ENCODE data around the gene PROSER3.

PROSER3 gene

DNA sequence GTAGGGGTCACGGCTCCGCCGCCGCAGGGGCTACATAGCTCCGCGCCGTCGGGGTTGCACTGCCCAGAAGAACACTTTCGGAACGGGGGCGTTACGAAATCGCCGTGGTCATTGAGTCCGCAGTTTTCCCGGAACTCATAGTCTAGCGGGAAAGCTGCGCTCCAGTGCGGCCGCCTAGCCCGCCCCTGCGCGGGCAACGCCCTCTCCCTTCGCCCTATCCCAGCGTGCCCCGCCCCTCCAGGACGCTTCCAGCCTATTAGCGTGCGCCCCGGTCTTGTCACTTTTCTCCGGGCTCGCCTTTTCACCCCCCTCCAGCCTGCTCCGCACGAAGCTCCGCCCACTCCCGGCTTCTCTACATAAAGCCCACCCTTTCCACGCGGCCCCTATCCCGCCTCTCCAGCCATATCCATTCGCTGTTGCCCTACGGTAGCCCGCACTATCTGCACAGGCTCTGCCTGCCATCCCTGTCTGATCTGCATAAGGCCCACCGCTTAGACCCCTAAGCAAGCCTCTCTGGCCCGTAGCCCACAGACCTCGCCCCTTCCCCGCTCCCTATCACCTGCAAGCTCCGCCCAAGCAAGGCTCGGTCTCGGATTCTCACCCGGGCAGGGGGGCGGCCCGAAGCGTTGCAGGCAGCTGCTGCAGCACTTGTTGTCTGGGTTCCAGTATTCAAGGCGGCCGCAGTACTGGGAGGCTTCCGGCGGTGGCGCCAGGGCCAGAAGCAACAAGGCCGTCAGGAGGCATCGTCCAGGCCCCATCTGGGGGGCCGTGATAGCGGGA lies 17.4 kb upstream of the PROSER3 start:
- Histone ChIP-seq H3K27me3 (ENCODE audit: low read depth, low read length) (no peaks in the 10 kb centered on the region), H3K27ac (ENCODE audit: low read length) (peak overlapping the region; percentile 67), H3K4me1 (ENCODE audit: control insufficient read depth in 1 of 2, insufficient read depth in 2 of 2, low read length in 2 of 2) (peaks cover 12 to 22% of the 10 kb centered on the region in 2 donors), H3K36me3 (ENCODE audit: control insufficient read depth in 1 of 2, insufficient read depth in 2 of 2, low read length in 2 of 2) (peaks cover 15 to 44% of the 10 kb centered on the region in 2 donors), H3K4me3 (ENCODE audit: low read depth in 1 of 2, low read length in 2 of 2) (peak overlapping the region; percentile 81), H3K9me3 (ENCODE audit: control insufficient read depth in 1 of 2, low read length in 2 of 2) (no peaks in the 10 kb centered on the region)

DNA sequence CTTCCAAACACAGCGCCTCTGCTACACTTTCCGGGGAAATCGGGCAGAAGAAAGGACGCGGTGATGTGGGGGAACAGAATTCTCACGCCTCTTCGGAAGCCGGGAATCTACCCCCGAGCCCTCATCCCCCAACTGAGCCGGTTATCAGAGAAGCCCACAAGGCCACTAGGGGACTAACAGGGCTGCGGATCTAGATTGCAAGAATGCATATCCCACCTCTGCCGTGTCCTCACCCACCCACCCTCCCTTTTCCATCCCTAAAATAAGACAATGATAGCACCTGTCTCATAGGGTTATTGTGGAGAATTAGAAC lies 16.8 kb upstream of the PROSER3 start:
- Histone ChIP-seq H3K4me3 (ENCODE audit: low read depth in 1 of 2, low read length in 2 of 2) (peak overlapping the region; percentile 81), H3K9me3 (ENCODE audit: control insufficient read depth in 1 of 2, low read length in 2 of 2) (no peaks in the 10 kb centered on the region), H3K36me3 (ENCODE audit: control insufficient read depth in 1 of 2, insufficient read depth in 2 of 2, low read length in 2 of 2) (peaks cover 14 to 44% of the 10 kb centered on the region in 2 donors), H3K27ac (ENCODE audit: low read length) (peak overlapping the region; percentile 60), H3K27me3 (ENCODE audit: low read depth, low read length) (no peaks in the 10 kb centered on the region), H3K4me1 (ENCODE audit: control insufficient read depth in 1 of 2, insufficient read depth in 2 of 2, low read length in 2 of 2) (peaks cover 14 to 27% of the 10 kb centered on the region in 2 donors)

DNA sequence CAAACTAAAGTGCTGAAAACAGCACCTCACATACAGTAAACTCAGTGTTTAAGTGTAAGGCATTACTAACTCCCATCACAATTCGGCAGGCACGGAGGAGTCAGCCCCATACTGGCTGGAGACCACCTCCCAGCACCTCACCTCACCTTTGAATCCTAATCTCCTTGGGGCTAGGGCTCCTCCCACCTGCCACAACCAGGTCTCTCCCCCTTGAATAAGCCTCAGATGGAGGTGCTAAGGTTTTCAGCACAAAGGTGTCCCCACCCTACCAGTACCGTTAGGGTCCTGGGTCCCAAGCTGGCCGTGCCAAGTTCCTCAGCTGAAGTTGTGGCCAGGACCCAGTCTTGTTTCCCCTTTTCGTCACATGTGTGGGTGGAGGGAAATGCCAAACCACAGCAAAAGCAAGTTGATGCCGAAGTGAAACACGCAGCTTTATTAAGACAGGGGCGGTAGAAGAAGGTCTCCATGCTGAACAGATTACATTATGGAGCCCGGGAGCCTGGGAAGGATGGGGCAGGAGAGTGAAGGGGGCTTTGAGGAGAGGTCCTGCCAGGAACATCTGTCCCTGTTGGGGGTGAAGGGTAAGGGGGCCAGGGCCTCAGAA lies 15.8 kb upstream of the PROSER3 start, which contains the start of gene IGFLR1:
Gene IGFLR1 (minus strand): TSS at position 332 of the 604 bp plus-strand sequence. CDS start 1,272 bp downstream, outside the sequence.
- peaks cover 14 to 34% of the 10 kb centered on the region in 2 donors for H3K36me3 ChIP-seq (ENCODE audit: control insufficient read depth in 1 of 2, insufficient read depth in 2 of 2, low read length in 2 of 2)
- H3K27ac ChIP-seq (ENCODE audit: low read length): peak within 1 kb of the TSS; percentile 83
- peaks cover 18 to 34% of the 10 kb centered on the region in 2 donors for H3K4me1 ChIP-seq (ENCODE audit: control insufficient read depth in 1 of 2, insufficient read depth in 2 of 2, low read length in 2 of 2)
- H3K4me3 ChIP-seq (ENCODE audit: low read depth in 1 of 2, low read length in 2 of 2): peak within 1 kb of the TSS; percentile 2 to 21
- no peaks in the 10 kb centered on the region for H3K9me3 ChIP-seq (ENCODE audit: control insufficient read depth in 1 of 2, low read length in 2 of 2)
- no peaks in the 10 kb centered on the region for H3K27me3 ChIP-seq (ENCODE audit: low read depth, low read length)

GRCh38 chr19:35743640-35744429 lies 14.1 kb upstream of the PROSER3 start:
- H3K27ac ChIP-seq (ENCODE audit: low read length): no peak overlapping the region
- peak overlapping the region; percentile 90 to 94 for H3K4me3 ChIP-seq (ENCODE audit: low read depth in 1 of 2, low read length in 2 of 2)

DNA sequence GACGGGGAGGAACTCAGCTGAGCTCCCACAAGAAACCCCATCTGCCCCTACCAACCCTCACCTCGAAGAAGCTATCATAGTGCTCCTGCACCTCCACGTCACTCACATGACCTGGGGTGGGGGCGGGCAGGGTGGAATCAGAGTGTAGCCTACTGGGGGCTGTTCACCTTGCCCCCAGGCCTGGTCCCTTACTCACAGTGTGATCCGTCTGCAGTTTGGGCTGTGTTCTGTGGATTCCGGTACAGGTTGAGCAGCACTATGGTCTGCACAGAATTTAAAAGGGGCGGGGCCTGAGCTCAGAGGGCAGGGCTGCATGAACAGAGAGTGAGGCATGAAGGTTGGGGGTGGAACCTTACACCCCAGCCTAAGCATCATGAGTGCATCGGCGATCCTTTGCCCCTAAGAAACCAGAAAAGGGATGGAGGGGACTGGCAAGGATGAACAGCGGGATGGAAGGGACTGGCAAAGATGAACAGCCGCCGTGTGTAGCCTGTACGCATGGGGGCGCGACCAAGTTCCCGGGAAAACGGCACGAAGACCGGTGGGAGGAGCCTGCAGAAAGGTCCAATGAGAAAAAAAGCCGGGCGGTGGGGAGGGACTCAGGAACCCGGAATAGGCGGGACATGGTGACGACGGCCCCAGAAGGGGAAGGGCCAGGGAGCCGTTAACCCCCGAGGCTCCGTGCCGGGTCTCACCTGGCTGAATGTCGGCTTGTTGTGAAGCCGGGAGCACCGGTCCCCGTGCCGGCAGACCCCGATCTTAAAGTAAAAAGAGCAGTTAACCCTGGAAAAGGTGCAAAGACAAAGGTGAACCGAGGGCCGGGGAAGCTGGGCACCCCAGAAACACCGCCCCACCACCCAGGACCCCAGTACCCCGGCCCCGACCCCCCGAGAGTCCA lies 13.3 kb upstream of the PROSER3 start:
- H3K36me3 ChIP-seq (ENCODE audit: control insufficient read depth in 1 of 2, insufficient read depth in 2 of 2, low read length in 2 of 2): peaks cover 0 to 16% of the 10 kb centered on the region in 2 donors
- H3K4me1 ChIP-seq (ENCODE audit: control insufficient read depth in 1 of 2, insufficient read depth in 2 of 2, low read length in 2 of 2): peaks cover 17 to 43% of the 10 kb centered on the region in 2 donors
- peak overlapping the region; percentile 90 to 94 for H3K4me3 ChIP-seq (ENCODE audit: low read depth in 1 of 2, low read length in 2 of 2)
- no peaks in the 10 kb centered on the region for H3K9me3 ChIP-seq (ENCODE audit: control insufficient read depth in 1 of 2, low read length in 2 of 2)
- no peaks in the 10 kb centered on the region for H3K27me3 ChIP-seq (ENCODE audit: low read depth, low read length)
- peak overlapping the region; percentile 98 for H3K27ac ChIP-seq (ENCODE audit: low read length)

More at GRCh38 chr19:35743640-35744429, 14.1 kb upstream of the PROSER3 start:
- peaks cover 18 to 39% of the 10 kb centered on the region in 2 donors for H3K4me1 ChIP-seq (ENCODE audit: control insufficient read depth in 1 of 2, insufficient read depth in 2 of 2, low read length in 2 of 2)
- no peaks in the 10 kb centered on the region for H3K27me3 ChIP-seq (ENCODE audit: low read depth, low read length)
- H3K9me3 ChIP-seq (ENCODE audit: control insufficient read depth in 1 of 2, low read length in 2 of 2): no peaks in the 10 kb centered on the region
- peaks cover under 1 to 19% of the 10 kb centered on the region in 2 donors for H3K36me3 ChIP-seq (ENCODE audit: control insufficient read depth in 1 of 2, insufficient read depth in 2 of 2, low read length in 2 of 2)

DNA sequence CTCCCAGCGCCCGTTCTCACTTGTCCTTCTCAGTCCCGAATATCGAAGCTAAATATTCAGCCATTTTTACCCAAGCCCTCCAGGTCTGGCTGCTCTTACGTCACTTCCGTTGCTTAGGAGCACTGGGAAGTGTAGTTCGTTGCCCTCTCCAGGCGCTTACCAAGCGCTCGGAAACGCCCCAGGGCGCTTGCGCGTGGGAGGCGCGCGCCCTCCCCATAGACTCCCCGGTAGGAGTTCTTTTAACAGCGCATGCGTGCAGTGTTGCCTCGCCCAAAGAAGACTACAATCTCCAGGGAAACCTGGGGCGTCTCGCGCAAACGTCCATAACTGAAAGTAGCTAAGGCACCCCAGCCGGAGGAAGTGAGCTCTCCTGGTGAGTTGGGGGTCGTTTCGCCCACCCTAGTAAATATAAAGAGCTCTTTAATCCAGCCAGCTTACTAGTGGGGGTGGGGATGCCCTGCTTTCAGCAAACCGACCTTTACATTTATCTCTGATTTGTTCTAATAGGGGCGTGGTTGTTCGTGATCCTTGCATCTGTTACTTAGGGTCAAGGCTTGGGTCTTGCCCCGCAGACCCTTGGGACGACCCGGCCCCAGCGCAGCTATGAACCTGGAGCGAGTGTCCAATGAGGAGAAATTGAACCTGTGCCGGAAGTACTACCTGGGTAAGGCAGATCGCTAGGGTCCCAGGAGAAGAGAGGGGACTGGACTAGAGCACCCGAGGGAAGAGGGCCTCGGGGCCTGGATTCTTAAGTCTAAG lies 12.5 kb upstream of the PROSER3 start, which contains the start of the genes PSENEN and U2AF1L4:
Gene PSENEN (plus strand): TSS at position 324 of the 759 bp plus-strand sequence. CDS start 280 bp downstream, at position 604.
Gene U2AF1L4 (minus strand): TSS at position 91 of the 759 bp plus-strand sequence. CDS start 27 bp downstream, at position 64.
- peaks cover 14 to 47% of the 10 kb centered on the region in 2 donors for H3K4me1 ChIP-seq (ENCODE audit: control insufficient read depth in 1 of 2, insufficient read depth in 2 of 2, low read length in 2 of 2)
- peaks cover 0 to 16% of the 10 kb centered on the region in 2 donors for H3K36me3 ChIP-seq (ENCODE audit: control insufficient read depth in 1 of 2, insufficient read depth in 2 of 2, low read length in 2 of 2)
- no peaks in the 10 kb centered on the region for H3K27me3 ChIP-seq (ENCODE audit: low read depth, low read length)
- peak within 1 kb of the TSS; percentile 90 to 94 for H3K4me3 ChIP-seq (ENCODE audit: low read depth in 1 of 2, low read length in 2 of 2)
- H3K9me3 ChIP-seq (ENCODE audit: control insufficient read depth in 1 of 2, low read length in 2 of 2): no peaks in the 10 kb centered on the region
- peak within 1 kb of the TSS; percentile 98 for H3K27ac ChIP-seq (ENCODE audit: low read length)

- Histone ChIP-seq H3K9me3 (ENCODE audit: control insufficient read depth in 1 of 2, low read length in 2 of 2) (no peaks in the 10 kb centered on the region), H3K27ac (ENCODE audit: low read length) (peak overlapping the region; percentile 95), H3K4me1 (ENCODE audit: control insufficient read depth in 1 of 2, insufficient read depth in 2 of 2, low read length in 2 of 2) (peaks cover 14 to 43% of the 10 kb centered on the region in 2 donors), H3K4me3 (ENCODE audit: low read depth in 1 of 2, low read length in 2 of 2) (peak overlapping the region; percentile 90 to 94), H3K27me3 (ENCODE audit: low read depth, low read length) (no peaks in the 10 kb centered on the region), H3K36me3 (ENCODE audit: control insufficient read depth in 1 of 2, insufficient read depth in 2 of 2, low read length in 2 of 2) (peaks cover 0 to 16% of the 10 kb centered on the region in 2 donors)
These were observed 11.9 kb upstream of the PROSER3 start for GRCh38 chr19:35746087-35746462.

- peaks cover 0 to 16% of the 10 kb centered on the region in 2 donors for H3K36me3 ChIP-seq (ENCODE audit: control insufficient read depth in 1 of 2, insufficient read depth in 2 of 2, low read length in 2 of 2)
- no peaks in the 10 kb centered on the region for H3K9me3 ChIP-seq (ENCODE audit: control insufficient read depth in 1 of 2, low read length in 2 of 2)
- H3K27me3 ChIP-seq (ENCODE audit: low read depth, low read length): no peaks in the 10 kb centered on the region
- H3K4me3 ChIP-seq (ENCODE audit: low read depth in 1 of 2, low read length in 2 of 2): peak overlapping the region; percentile 90 to 94
- H3K4me1 ChIP-seq (ENCODE audit: control insufficient read depth in 1 of 2, insufficient read depth in 2 of 2, low read length in 2 of 2): peaks cover 14 to 41% of the 10 kb centered on the region in 2 donors
- peak overlapping the region; percentile 95 for H3K27ac ChIP-seq (ENCODE audit: low read length)
These were observed 11.4 kb upstream of the PROSER3 start for GRCh38 chr19:35746531-35746930.

GRCh38 chr19:35748106-35749020 lies 9.6 kb upstream of the PROSER3 start, which contains the start of gene LIN37:
TSS of gene LIN37 (plus strand) at chr19:35748576. CDS start at chr19:35748725, 149 bp downstream.
- Histone ChIP-seq H3K4me1 (ENCODE audit: control insufficient read depth in 1 of 2, insufficient read depth in 2 of 2, low read length in 2 of 2) (peaks cover 14 to 41% of the 10 kb centered on the region in 2 donors), H3K27me3 (ENCODE audit: low read depth, low read length) (no peaks in the 10 kb centered on the region), H3K36me3 (ENCODE audit: control insufficient read depth in 1 of 2, insufficient read depth in 2 of 2, low read length in 2 of 2) (peaks cover 8 to 24% of the 10 kb centered on the region in 2 donors), H3K27ac (ENCODE audit: low read length) (peak within 1 kb of the TSS; percentile 86), H3K4me3 (ENCODE audit: low read depth in 1 of 2, low read length in 2 of 2) (peak within 1 kb of the TSS; percentile 76 to 98), H3K9me3 (ENCODE audit: control insufficient read depth in 1 of 2, low read length in 2 of 2) (no peaks in the 10 kb centered on the region)
